Transverse colon (tissue), 3 donors: ENCODE data around the gene TDRKH.
A peak's percentile ranks its signal among the peaks of the same experiment; 100 is the strongest.

ENCODE experiments used
- EP300 ChIP-seq: sonication (generic); formaldehyde crosslinking; IDR thresholded peaks from one replicate; pipeline ENCODE4 v1.6.1; 2017; ENCODE audit warnings: antibody characterized with exemption, low read depth
- POLR2A ChIP-seq: fragments of 450-650 bp; IDR thresholded peaks from one replicate; pipeline ENCODE4 v1.6.1; 2016; ENCODE audit warnings: antibody characterized with exemption, mild to moderate bottlenecking, moderate library complexity
- TF ChIP-seq, protein P1 (sequence below), 5 experiments: fragments of 200-600 bp in 3 of 5; fragments of 450-650 bp in 2 of 5; sonication (generic) in 3 of 5; IDR thresholded peaks; 1 replicate in 2 of 5; 2 replicates in 3 of 5; pipeline ENCODE4 v1.5.1; 2016 to 2017; ENCODE audit warnings: antibody characterized with exemption in 5 of 5, inconsistent platforms in 3 of 5, mild to moderate bottlenecking in 2 of 5, moderate library complexity in 1 of 5

DNA sequence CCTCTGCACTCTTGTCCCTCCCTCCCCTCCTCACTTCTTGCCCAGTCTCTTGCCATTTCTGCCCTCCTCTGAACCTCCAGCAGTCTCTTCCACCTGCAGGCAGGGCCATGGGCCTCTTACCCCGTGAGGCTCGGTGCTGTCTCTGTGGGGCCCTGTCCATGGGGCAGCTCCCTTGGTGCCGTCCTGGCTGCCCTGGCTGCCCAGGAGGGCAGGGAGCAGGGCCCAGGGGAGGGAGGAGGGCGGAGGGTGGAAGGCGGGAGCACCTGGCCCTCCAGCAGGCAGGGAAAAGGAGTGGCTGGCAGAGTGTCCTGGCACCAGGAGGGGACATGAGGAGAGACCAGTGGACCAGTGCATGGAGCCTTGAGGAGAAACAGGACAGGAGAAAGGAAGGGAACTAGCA lies 41.3 kb upstream of the TDRKH start, which contains the start of gene RORC:
- TF ChIP-seq, protein P1, sequence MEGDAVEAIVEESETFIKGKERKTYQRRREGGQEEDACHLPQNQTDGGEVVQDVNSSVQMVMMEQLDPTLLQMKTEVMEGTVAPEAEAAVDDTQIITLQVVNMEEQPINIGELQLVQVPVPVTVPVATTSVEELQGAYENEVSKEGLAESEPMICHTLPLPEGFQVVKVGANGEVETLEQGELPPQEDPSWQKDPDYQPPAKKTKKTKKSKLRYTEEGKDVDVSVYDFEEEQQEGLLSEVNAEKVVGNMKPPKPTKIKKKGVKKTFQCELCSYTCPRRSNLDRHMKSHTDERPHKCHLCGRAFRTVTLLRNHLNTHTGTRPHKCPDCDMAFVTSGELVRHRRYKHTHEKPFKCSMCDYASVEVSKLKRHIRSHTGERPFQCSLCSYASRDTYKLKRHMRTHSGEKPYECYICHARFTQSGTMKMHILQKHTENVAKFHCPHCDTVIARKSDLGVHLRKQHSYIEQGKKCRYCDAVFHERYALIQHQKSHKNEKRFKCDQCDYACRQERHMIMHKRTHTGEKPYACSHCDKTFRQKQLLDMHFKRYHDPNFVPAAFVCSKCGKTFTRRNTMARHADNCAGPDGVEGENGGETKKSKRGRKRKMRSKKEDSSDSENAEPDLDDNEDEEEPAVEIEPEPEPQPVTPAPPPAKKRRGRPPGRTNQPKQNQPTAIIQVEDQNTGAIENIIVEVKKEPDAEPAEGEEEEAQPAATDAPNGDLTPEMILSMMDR (IDR thresholded peaks at IDR 0.05) = no peak
- peak; percentile 88 for TF ChIP-seq POLR2A
- TF ChIP-seq EP300 = no peak
